GM10266 (cell line): ENCODE measurements around the gene CHAC1.

Source experiments
- DNase-seq: peaks from one replicate; pipeline ENCODE4 v3.0.0; 2012; ENCODE audit errors: extremely low spot score
- CTCF ChIP-seq: IDR thresholded peaks from 2 replicates; pipeline ENCODE4 v1.5.1; 2012; ENCODE audit warnings: mild to moderate bottlenecking, low read depth; ENCODE audit not compliant: control insufficient read depth, insufficient read depth; ENCODE audit errors: missing control alignments

The CHAC1 gene

GRCh38 chr15:40955930-40956540, 2.8 kb downstream of the CHAC1 start:
- TF ChIP-seq CTCF: no peak
- DNase-seq: no peak

- no peak for DNase-seq
- no peak for TF ChIP-seq CTCF
Measured at GRCh38 chr15:40956541-40956982, 3.3 kb downstream of the CHAC1 start.

- DNase-seq: no peak
- TF ChIP-seq CTCF: no peak
Measured at GRCh38 chr15:40957041-40957555, 3.8 kb downstream of the CHAC1 start.

- TF ChIP-seq CTCF: no peak
Measured at GRCh38 chr15:40957581-40958051, 4.3 kb downstream of the CHAC1 start.

GRCh38 chr15:40958146-40958545, 4.9 kb downstream of the CHAC1 start:
- DNase-seq: no peak
- no peak for TF ChIP-seq CTCF

More at GRCh38 chr15:40957581-40958051, 4.3 kb downstream of the CHAC1 start:
- DNase-seq: no peak

- DNase-seq: no peak
Measured at GRCh38 chr15:40958723-40959122, 5.5 kb downstream of the CHAC1 start.

More at GRCh38 chr15:40958723-40959122, 5.5 kb downstream of the CHAC1 start:
- no peak for TF ChIP-seq CTCF
